SK-N-SH treated with all-trans-retinoic acid at 6 μM for 48 hours (cell line): ENCODE measurements around the gene SURF1.

ENCODE experiments used
- BACH2 ChIP-seq: fragments of 250-450 bp; sonication (Bioruptor Pico); IDR thresholded peaks from 2 replicates; pipeline ENCODE4 v1.9.0; 2021; ENCODE audit warnings: mild to moderate bottlenecking, borderline replicate concordance
- GLIS3 ChIP-seq: fragments of 250-450 bp; sonication (Bioruptor Pico); IDR thresholded peaks from 2 replicates; pipeline ENCODE4 v1.5.0; 2020; ENCODE audit warnings: mild to moderate bottlenecking, moderate library complexity
- PPARA ChIP-seq: fragments of 250-450 bp; sonication (Bioruptor Pico); IDR thresholded peaks from 2 replicates; pipeline ENCODE4 v1.5.0; 2020; ENCODE audit warnings: mild to moderate bottlenecking, borderline replicate concordance
- RARB ChIP-seq: fragments of 250-450 bp; sonication (Bioruptor Pico); IDR thresholded peaks from 2 replicates; pipeline ENCODE4 v1.8.0; 2021; ENCODE audit warnings: mild to moderate bottlenecking, moderate library complexity
- SNAI2 ChIP-seq: fragments of 250-450 bp; sonication (Bioruptor Pico); IDR thresholded peaks from 2 replicates; pipeline ENCODE4 v1.5.0; 2020; ENCODE audit warnings: mild to moderate bottlenecking, moderate library complexity
- TOX ChIP-seq: fragments of 250-450 bp; sonication (Bioruptor Pico); IDR thresholded peaks from 2 replicates; pipeline ENCODE4 v1.8.0; 2021; ENCODE audit warnings: mild to moderate bottlenecking, moderate library complexity, borderline replicate concordance
- ZFP30 ChIP-seq: fragments of 450-650 bp; formaldehyde crosslinking; IDR thresholded peaks from 2 replicates; pipeline ENCODE4 v1.5.0; 2022; ENCODE audit warnings: mild to moderate bottlenecking, moderate library complexity
- ZNF565 ChIP-seq: fragments of 450-650 bp; formaldehyde crosslinking; conservative IDR thresholded peaks from 2 replicates; pipeline ENCODE4 v1.5.0; 2020; ENCODE audit warnings: low read depth, mild to moderate bottlenecking, moderate library complexity
- ZNF70 ChIP-seq: fragments of 450-650 bp; formaldehyde crosslinking; IDR thresholded peaks from 2 replicates; pipeline ENCODE4 v1.5.0; 2020; ENCODE audit warnings: mild to moderate bottlenecking, moderate library complexity
- TF ChIP-seq, protein P1 (sequence below): fragments of 250-450 bp; sonication (Bioruptor Pico); IDR thresholded peaks from 2 replicates; pipeline ENCODE4 v1.5.1; 2020; ENCODE audit warnings: low read depth, mild to moderate bottlenecking, moderate library complexity
- TF ChIP-seq, protein P2 (sequence below): fragments of 250-450 bp; sonication (Bioruptor Pico); IDR thresholded peaks from 2 replicates; pipeline ENCODE4 v1.5.0; 2020; ENCODE audit warnings: mild to moderate bottlenecking, moderate library complexity
- TF ChIP-seq, protein P3 (sequence below): fragments of 250-450 bp; sonication (Bioruptor Pico); IDR thresholded peaks from 2 replicates; pipeline ENCODE4 v1.8.0; 2020; ENCODE audit warnings: mild to moderate bottlenecking, moderate library complexity, borderline replicate concordance

DNA sequence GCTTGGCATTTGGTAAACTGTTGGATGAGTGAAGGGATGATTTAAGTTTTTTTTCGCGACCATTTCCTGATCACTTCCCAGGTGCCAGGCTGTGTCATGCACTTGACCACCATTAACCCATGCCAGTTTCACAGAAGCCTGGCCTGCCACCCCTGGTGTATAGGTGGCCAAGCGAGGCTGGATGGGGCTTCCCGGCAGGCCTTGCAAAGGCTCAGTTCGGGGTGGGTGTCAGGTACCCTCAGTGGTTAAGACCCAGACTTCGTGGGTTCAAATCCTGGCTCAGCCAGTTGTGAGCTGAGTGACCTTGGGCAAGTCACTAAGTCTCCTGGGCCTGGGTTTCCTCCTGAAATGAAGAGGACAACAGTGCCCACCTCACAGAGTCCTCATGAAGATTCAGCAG lies 10.7 kb downstream of the SURF1 start:
- TF ChIP-seq ZNF70 (CRISPR knock-in tag) (no peak), TOX (no peak), ZNF565 (CRISPR knock-in tag) (no peak), ZFP30 (CRISPR knock-in tag) (no peak), BACH2 (CRISPR knock-in tag) (no peak), GLIS3 (CRISPR knock-in tag) (no peak), SNAI2 (CRISPR knock-in tag) (no peak), PPARA (no peak), RARB (no peak)
- TF ChIP-seq, protein P1, sequence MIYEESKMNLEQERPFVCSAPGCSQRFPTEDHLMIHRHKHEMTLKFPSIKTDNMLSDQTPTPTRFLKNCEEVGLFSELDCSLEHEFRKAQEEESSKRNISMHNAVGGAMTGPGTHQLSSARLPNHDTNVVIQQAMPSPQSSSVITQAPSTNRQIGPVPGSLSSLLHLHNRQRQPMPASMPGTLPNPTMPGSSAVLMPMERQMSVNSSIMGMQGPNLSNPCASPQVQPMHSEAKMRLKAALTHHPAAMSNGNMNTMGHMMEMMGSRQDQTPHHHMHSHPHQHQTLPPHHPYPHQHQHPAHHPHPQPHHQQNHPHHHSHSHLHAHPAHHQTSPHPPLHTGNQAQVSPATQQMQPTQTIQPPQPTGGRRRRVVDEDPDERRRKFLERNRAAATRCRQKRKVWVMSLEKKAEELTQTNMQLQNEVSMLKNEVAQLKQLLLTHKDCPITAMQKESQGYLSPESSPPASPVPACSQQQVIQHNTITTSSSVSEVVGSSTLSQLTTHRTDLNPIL (CRISPR knock-in tag) = no peak
- TF ChIP-seq, protein P2, sequence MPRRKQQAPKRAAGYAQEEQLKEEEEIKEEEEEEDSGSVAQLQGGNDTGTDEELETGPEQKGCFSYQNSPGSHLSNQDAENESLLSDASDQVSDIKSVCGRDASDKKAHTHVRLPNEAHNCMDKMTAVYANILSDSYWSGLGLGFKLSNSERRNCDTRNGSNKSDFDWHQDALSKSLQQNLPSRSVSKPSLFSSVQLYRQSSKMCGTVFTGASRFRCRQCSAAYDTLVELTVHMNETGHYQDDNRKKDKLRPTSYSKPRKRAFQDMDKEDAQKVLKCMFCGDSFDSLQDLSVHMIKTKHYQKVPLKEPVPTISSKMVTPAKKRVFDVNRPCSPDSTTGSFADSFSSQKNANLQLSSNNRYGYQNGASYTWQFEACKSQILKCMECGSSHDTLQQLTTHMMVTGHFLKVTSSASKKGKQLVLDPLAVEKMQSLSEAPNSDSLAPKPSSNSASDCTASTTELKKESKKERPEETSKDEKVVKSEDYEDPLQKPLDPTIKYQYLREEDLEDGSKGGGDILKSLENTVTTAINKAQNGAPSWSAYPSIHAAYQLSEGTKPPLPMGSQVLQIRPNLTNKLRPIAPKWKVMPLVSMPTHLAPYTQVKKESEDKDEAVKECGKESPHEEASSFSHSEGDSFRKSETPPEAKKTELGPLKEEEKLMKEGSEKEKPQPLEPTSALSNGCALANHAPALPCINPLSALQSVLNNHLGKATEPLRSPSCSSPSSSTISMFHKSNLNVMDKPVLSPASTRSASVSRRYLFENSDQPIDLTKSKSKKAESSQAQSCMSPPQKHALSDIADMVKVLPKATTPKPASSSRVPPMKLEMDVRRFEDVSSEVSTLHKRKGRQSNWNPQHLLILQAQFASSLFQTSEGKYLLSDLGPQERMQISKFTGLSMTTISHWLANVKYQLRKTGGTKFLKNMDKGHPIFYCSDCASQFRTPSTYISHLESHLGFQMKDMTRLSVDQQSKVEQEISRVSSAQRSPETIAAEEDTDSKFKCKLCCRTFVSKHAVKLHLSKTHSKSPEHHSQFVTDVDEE = no peak
- TF ChIP-seq, protein P3, sequence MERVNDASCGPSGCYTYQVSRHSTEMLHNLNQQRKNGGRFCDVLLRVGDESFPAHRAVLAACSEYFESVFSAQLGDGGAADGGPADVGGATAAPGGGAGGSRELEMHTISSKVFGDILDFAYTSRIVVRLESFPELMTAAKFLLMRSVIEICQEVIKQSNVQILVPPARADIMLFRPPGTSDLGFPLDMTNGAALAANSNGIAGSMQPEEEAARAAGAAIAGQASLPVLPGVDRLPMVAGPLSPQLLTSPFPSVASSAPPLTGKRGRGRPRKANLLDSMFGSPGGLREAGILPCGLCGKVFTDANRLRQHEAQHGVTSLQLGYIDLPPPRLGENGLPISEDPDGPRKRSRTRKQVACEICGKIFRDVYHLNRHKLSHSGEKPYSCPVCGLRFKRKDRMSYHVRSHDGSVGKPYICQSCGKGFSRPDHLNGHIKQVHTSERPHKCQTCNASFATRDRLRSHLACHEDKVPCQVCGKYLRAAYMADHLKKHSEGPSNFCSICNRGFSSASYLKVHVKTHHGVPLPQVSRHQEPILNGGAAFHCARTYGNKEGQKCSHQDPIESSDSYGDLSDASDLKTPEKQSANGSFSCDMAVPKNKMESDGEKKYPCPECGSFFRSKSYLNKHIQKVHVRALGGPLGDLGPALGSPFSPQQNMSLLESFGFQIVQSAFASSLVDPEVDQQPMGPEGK (CRISPR knock-in tag) = no peak
